GM18505 (cell line): ENCODE results near the gene RCOR1.
"Not testable (repeated sequence)": the region's sequence is repeated elsewhere in the genome, so short reads cannot be mapped to it uniquely, and the experiment has no call there.

ENCODE experiments used
- ATAC-seq: cut with Tn5 transposase; IDR thresholded peaks from one replicate; pipeline ENCODE4 v1.9.1; 2021; ENCODE audit not compliant: unreplicated experiment
- POLR2A ChIP-seq: IDR thresholded peaks from 4 replicates; pipeline ENCODE4 v1.6.1; 2011; ENCODE audit warnings: borderline replicate concordance; ENCODE audit not compliant: insufficient read depth, insufficient read length; ENCODE audit errors: extremely low read depth

The RCOR1 gene

GRCh38 chr14:102558556-102558955, 33.9 kb upstream of the RCOR1 start:
- TF ChIP-seq POLR2A = no peak
- no peak for ATAC-seq

GRCh38 chr14:102560458-102561261, 31.8 kb upstream of the RCOR1 start:
- ATAC-seq = no peak
- TF ChIP-seq POLR2A = no peak

GRCh38 chr14:102565331-102565887, 27.0 kb upstream of the RCOR1 start:
- ATAC-seq = no peak
- no peak for TF ChIP-seq POLR2A

GRCh38 chr14:102565959-102566358, 26.5 kb upstream of the RCOR1 start:
- TF ChIP-seq POLR2A = no peak
- no peak for ATAC-seq

GRCh38 chr14:102568115-102568614, 24.3 kb upstream of the RCOR1 start:
- ATAC-seq = no peak
- no peak for TF ChIP-seq POLR2A

GRCh38 chr14:102570334-102570995, 22.0 kb upstream of the RCOR1 start:
- no peak for TF ChIP-seq POLR2A
- ATAC-seq = no peak

- ATAC-seq = no peak
- TF ChIP-seq POLR2A = no peak
These were observed 21.4 kb upstream of the RCOR1 start for GRCh38 chr14:102571043-102571442.

- no peak for TF ChIP-seq POLR2A
- ATAC-seq = no peak
These were observed 20.9 kb upstream of the RCOR1 start for GRCh38 chr14:102571478-102572042.

- not testable (repeated sequence) for ATAC-seq
These were observed 19.3 kb upstream of the RCOR1 start for GRCh38 chr14:102573161-102573560.

- TF ChIP-seq POLR2A = no peak
- no peak for ATAC-seq
These were observed 18.8 kb upstream of the RCOR1 start for GRCh38 chr14:102573591-102574046.

GRCh38 chr14:102574281-102575159, 17.9 kb upstream of the RCOR1 start:
- no peak for TF ChIP-seq POLR2A
- no peak for ATAC-seq

GRCh38 chr14:102575160-102575845, 17.1 kb upstream of the RCOR1 start:
- no peak for TF ChIP-seq POLR2A
- no peak for ATAC-seq

GRCh38 chr14:102575846-102576428, 16.5 kb upstream of the RCOR1 start:
- ATAC-seq = not testable (repeated sequence)
